ENCODE data around the gene SH3PXD2B. TPM values are rescaled to one million over a fixed set of nuclear protein-coding genes. Genes with fewer than 3 reads are reported as not detected.

The SH3PXD2B gene
- total and polyA plus RNA-seq, 5 donors from 2014 or later, result 0.10 TPM; not detected in 4

GRCh38 chr5:172284611-172284980, 169.7 kb downstream of the SH3PXD2B start:
- peak in 1 of 3 donors; percentile 13 for DNase-seq

GRCh38 chr5:172283862-172284610, 170.3 kb downstream of the SH3PXD2B start:
- ATAC-seq (ENCODE audit: low read depth in 2 of 2), result peak; percentile 86
- H3K27ac Mint-ChIP-seq, result peak overlapping the region in 2 of 3 donors; percentile 85 to 91
- Histone ChIP-seq H3K4me1 (ENCODE audit: control insufficient read depth, insufficient read depth, low read length, poor library complexity, severe bottlenecking) (peaks cover 25% of the 10 kb centered on the region), H3K27ac (ENCODE audit: insufficient read depth, low read length, poor library complexity, severe bottlenecking) (no peak overlapping the region), H3K27me3 (ENCODE audit: control insufficient read depth, insufficient read depth, low read length) (no peaks in the 10 kb centered on the region), H3K4me3 (ENCODE audit: low read depth, low read length) (peak overlapping the region; percentile 72), H3K9me3 (ENCODE audit: control insufficient read depth in 2 of 2, low read length in 2 of 2) (no peaks in the 10 kb centered on the region), H3K36me3 (ENCODE audit: control insufficient read depth, insufficient read depth, low read length) (no peaks in the 10 kb centered on the region)
- peak overlapping the region; percentile 85 to 94 (median 90) for H3K4me3 Mint-ChIP-seq
- peak; percentile 70 to 79 (median 71) for DNase-seq
- peaks cover 11% of the 10 kb centered on the region for H3K27me3 Mint-ChIP-seq
- no peaks in the 10 kb centered on the region for H3K9me3 Mint-ChIP-seq
- peaks cover 18 to 30% (median 27%) of the 10 kb centered on the region in 4 donors for H3K4me1 Mint-ChIP-seq
- no peaks in the 10 kb centered on the region for H3K36me3 Mint-ChIP-seq

More at GRCh38 chr5:172284611-172284980, 169.7 kb downstream of the SH3PXD2B start:
- H3K36me3 Mint-ChIP-seq, result no peaks in the 10 kb centered on the region
- no peak for ATAC-seq (ENCODE audit: low read depth in 2 of 2)
- Histone ChIP-seq H3K4me1 (ENCODE audit: control insufficient read depth, insufficient read depth, low read length, poor library complexity, severe bottlenecking) (peaks cover 25% of the 10 kb centered on the region), H3K27ac (ENCODE audit: insufficient read depth, low read length, poor library complexity, severe bottlenecking) (no peak overlapping the region), H3K36me3 (ENCODE audit: control insufficient read depth, insufficient read depth, low read length) (no peaks in the 10 kb centered on the region), H3K9me3 (ENCODE audit: control insufficient read depth in 2 of 2, low read length in 2 of 2) (no peaks in the 10 kb centered on the region), H3K4me3 (ENCODE audit: low read depth, low read length) (peak overlapping the region; percentile 72), H3K27me3 (ENCODE audit: control insufficient read depth, insufficient read depth, low read length) (no peaks in the 10 kb centered on the region)
- no peaks in the 10 kb centered on the region for H3K9me3 Mint-ChIP-seq
- H3K27ac Mint-ChIP-seq, result peak overlapping the region in 1 of 3 donors; percentile 85
- H3K4me3 Mint-ChIP-seq, result peak overlapping the region; percentile 85 to 94 (median 90)
- H3K27me3 Mint-ChIP-seq, result peaks cover 11% of the 10 kb centered on the region
- peaks cover 14 to 30% (median 25%) of the 10 kb centered on the region in 4 donors for H3K4me1 Mint-ChIP-seq

GRCh38 chr5:172283020-172283861, 171.1 kb downstream of the SH3PXD2B start, which contains the start of gene UBTD2:
UBTD2 (minus strand) TSS chr5:172283764; CDS start chr5:172283665, 99 bp downstream.
- Mint-ChIP-seq H3K27me3 (peaks cover 11% of the 10 kb centered on the region), H3K36me3 (no peaks in the 10 kb centered on the region), H3K27ac (peak within 1 kb of the TSS; percentile 82 to 91 (median 91)), H3K4me1 (peaks cover 18 to 30% (median 28%) of the 10 kb centered on the region in 4 donors), H3K9me3 (no peaks in the 10 kb centered on the region), H3K4me3 (peak within 1 kb of the TSS; percentile 91 to 96 (median 94))
- Histone ChIP-seq H3K4me3 (ENCODE audit: low read depth, low read length) (peak within 1 kb of the TSS; percentile 72), H3K9me3 (ENCODE audit: control insufficient read depth in 2 of 2, low read length in 2 of 2) (no peaks in the 10 kb centered on the region), H3K36me3 (ENCODE audit: control insufficient read depth, insufficient read depth, low read length) (no peaks in the 10 kb centered on the region), H3K4me1 (ENCODE audit: control insufficient read depth, insufficient read depth, low read length, poor library complexity, severe bottlenecking) (peaks cover 25% of the 10 kb centered on the region), H3K27me3 (ENCODE audit: control insufficient read depth, insufficient read depth, low read length) (no peaks in the 10 kb centered on the region), H3K27ac (ENCODE audit: insufficient read depth, low read length, poor library complexity, severe bottlenecking) (peak within 1 kb of the TSS; percentile 14)
- ATAC-seq (ENCODE audit: low read depth in 2 of 2) (peak; percentile 82 to 83), DNase-seq (peak; percentile 65 to 79 (median 72))

GRCh38 chr5:172282272-172283019, 171.9 kb downstream of the SH3PXD2B start:
- peaks cover 25% of the 10 kb centered on the region for H3K4me1 ChIP-seq (ENCODE audit: control insufficient read depth, insufficient read depth, low read length, poor library complexity, severe bottlenecking)
- H3K36me3 ChIP-seq (ENCODE audit: control insufficient read depth, insufficient read depth, low read length), result no peaks in the 10 kb centered on the region
- H3K9me3 ChIP-seq (ENCODE audit: control insufficient read depth in 2 of 2, low read length in 2 of 2), result no peaks in the 10 kb centered on the region
- Mint-ChIP-seq H3K4me3 (peak overlapping the region; percentile 91 to 96 (median 94)), H3K27ac (peak overlapping the region in 2 of 3 donors; percentile 82 to 91), H3K27me3 (peaks cover 11% of the 10 kb centered on the region), H3K4me1 (peaks cover 18 to 35% (median 30%) of the 10 kb centered on the region in 4 donors), H3K9me3 (no peaks in the 10 kb centered on the region), H3K36me3 (peaks cover 5% of the 10 kb centered on the region)
- peak overlapping the region; percentile 68 for H3K4me3 ChIP-seq (ENCODE audit: low read depth, low read length)
- H3K27ac ChIP-seq (ENCODE audit: insufficient read depth, low read length, poor library complexity, severe bottlenecking), result no peak overlapping the region
- no peak for DNase-seq
- ATAC-seq (ENCODE audit: low read depth in 2 of 2), result no peak
- H3K27me3 ChIP-seq (ENCODE audit: control insufficient read depth, insufficient read depth, low read length), result no peaks in the 10 kb centered on the region

GRCh38 chr5:172281346-172281745, 173.0 kb downstream of the SH3PXD2B start:
- peak overlapping the region in 1 of 3 donors; percentile 91 for H3K27ac Mint-ChIP-seq
- no peak for DNase-seq
- H3K27ac ChIP-seq (ENCODE audit: insufficient read depth, low read length, poor library complexity, severe bottlenecking), result no peak overlapping the region

GRCh38 chr5:172280929-172281328, 173.4 kb downstream of the SH3PXD2B start:
- Histone ChIP-seq H3K4me3 (ENCODE audit: low read depth, low read length) (no peak overlapping the region), H3K9me3 (ENCODE audit: control insufficient read depth in 2 of 2, low read length in 2 of 2) (no peaks in the 10 kb centered on the region), H3K4me1 (ENCODE audit: control insufficient read depth, insufficient read depth, low read length, poor library complexity, severe bottlenecking) (peaks cover 25% of the 10 kb centered on the region), H3K27me3 (ENCODE audit: control insufficient read depth, insufficient read depth, low read length) (no peaks in the 10 kb centered on the region), H3K36me3 (ENCODE audit: control insufficient read depth, insufficient read depth, low read length) (no peaks in the 10 kb centered on the region), H3K27ac (ENCODE audit: insufficient read depth, low read length, poor library complexity, severe bottlenecking) (no peak overlapping the region)
- ATAC-seq (ENCODE audit: low read depth in 2 of 2) (no peak), DNase-seq (no peak)
- H3K4me3 Mint-ChIP-seq, result peak overlapping the region in 1 of 4 donors; percentile 95
- peaks cover 5% of the 10 kb centered on the region for H3K36me3 Mint-ChIP-seq
- H3K27ac Mint-ChIP-seq, result no peak overlapping the region
- no peaks in the 10 kb centered on the region for H3K9me3 Mint-ChIP-seq
- H3K27me3 Mint-ChIP-seq, result peaks cover 8% of the 10 kb centered on the region
- H3K4me1 Mint-ChIP-seq, result peaks cover 23 to 46% (median 35%) of the 10 kb centered on the region in 4 donors

More at GRCh38 chr5:172281346-172281745, 173.0 kb downstream of the SH3PXD2B start:
- no peak for ATAC-seq (ENCODE audit: low read depth in 2 of 2)
- Histone ChIP-seq H3K9me3 (ENCODE audit: control insufficient read depth in 2 of 2, low read length in 2 of 2) (no peaks in the 10 kb centered on the region), H3K36me3 (ENCODE audit: control insufficient read depth, insufficient read depth, low read length) (no peaks in the 10 kb centered on the region), H3K4me1 (ENCODE audit: control insufficient read depth, insufficient read depth, low read length, poor library complexity, severe bottlenecking) (peaks cover 25% of the 10 kb centered on the region), H3K27me3 (ENCODE audit: control insufficient read depth, insufficient read depth, low read length) (no peaks in the 10 kb centered on the region), H3K4me3 (ENCODE audit: low read depth, low read length) (no peak overlapping the region)
- no peaks in the 10 kb centered on the region for H3K9me3 Mint-ChIP-seq
- H3K4me1 Mint-ChIP-seq, result peaks cover 19 to 42% (median 32%) of the 10 kb centered on the region in 4 donors
- H3K4me3 Mint-ChIP-seq, result peak overlapping the region; percentile 7 to 95 (median 27)
- H3K27me3 Mint-ChIP-seq, result peaks cover 11% of the 10 kb centered on the region
- H3K36me3 Mint-ChIP-seq, result peaks cover 5% of the 10 kb centered on the region

GRCh38 chr5:172280317-172280716, 174.0 kb downstream of the SH3PXD2B start:
- no peak for DNase-seq
- Histone ChIP-seq H3K36me3 (ENCODE audit: control insufficient read depth, insufficient read depth, low read length) (no peaks in the 10 kb centered on the region), H3K9me3 (ENCODE audit: control insufficient read depth in 2 of 2, low read length in 2 of 2) (no peaks in the 10 kb centered on the region), H3K27me3 (ENCODE audit: control insufficient read depth, insufficient read depth, low read length) (no peaks in the 10 kb centered on the region), H3K4me3 (ENCODE audit: low read depth, low read length) (no peak overlapping the region), H3K27ac (ENCODE audit: insufficient read depth, low read length, poor library complexity, severe bottlenecking) (no peak overlapping the region), H3K4me1 (ENCODE audit: control insufficient read depth, insufficient read depth, low read length, poor library complexity, severe bottlenecking) (peaks cover 28% of the 10 kb centered on the region)
- peaks cover 4% of the 10 kb centered on the region for H3K27me3 Mint-ChIP-seq
- H3K9me3 Mint-ChIP-seq, result no peaks in the 10 kb centered on the region
- H3K4me3 Mint-ChIP-seq, result peak overlapping the region in 1 of 4 donors; percentile 95
- H3K4me1 Mint-ChIP-seq, result peaks cover 23 to 51% (median 38%) of the 10 kb centered on the region in 4 donors
- no peak for ATAC-seq (ENCODE audit: low read depth in 2 of 2)
- no peak overlapping the region for H3K27ac Mint-ChIP-seq
- peaks cover 5% of the 10 kb centered on the region for H3K36me3 Mint-ChIP-seq

Measured in CD4-positive, CD25-positive, alpha-beta regulatory T cell (primary cell).